HG03066 (cell line): ENCODE data around the gene DOCK7.
"Not testable (repeated sequence)": the region's sequence is repeated elsewhere in the genome, so short reads cannot be mapped to it uniquely, and the experiment has no call there.

Experiments used
- ATAC-seq: cut with Tn5 transposase; IDR thresholded peaks from one replicate; pipeline ENCODE4 v1.9.1; 2021; ENCODE audit warnings: low read depth; ENCODE audit not compliant: unreplicated experiment

DOCK7 gene

GRCh38 chr1:62544570-62544969, 143.6 kb downstream of the DOCK7 start:
- ATAC-seq: no peak

GRCh38 chr1:62541048-62541447, 147.1 kb downstream of the DOCK7 start:
- ATAC-seq: no peak

- no peak for ATAC-seq
Observed at GRCh38 chr1:62539028-62539447, 149.1 kb downstream of the DOCK7 start.

- ATAC-seq: no peak
Observed at GRCh38 chr1:62536865-62537264, 151.3 kb downstream of the DOCK7 start.

GRCh38 chr1:62530516-62531154, 157.6 kb downstream of the DOCK7 start:
- ATAC-seq: no peak

GRCh38 chr1:62529227-62529626, 159.0 kb downstream of the DOCK7 start:
- ATAC-seq: no peak

- ATAC-seq: no peak
Observed at GRCh38 chr1:62528015-62528414, 160.2 kb downstream of the DOCK7 start.

GRCh38 chr1:62527346-62527745, 160.8 kb downstream of the DOCK7 start:
- not testable (repeated sequence) for ATAC-seq

- ATAC-seq: no peak
Observed at GRCh38 chr1:62523860-62524259, 164.3 kb downstream of the DOCK7 start.

- ATAC-seq: no peak
Observed at GRCh38 chr1:62516600-62516999, 171.6 kb downstream of the DOCK7 start.

GRCh38 chr1:62514746-62515423, 173.3 kb downstream of the DOCK7 start:
- ATAC-seq: no peak

- no peak for ATAC-seq
Observed at GRCh38 chr1:62513013-62513412, 175.2 kb downstream of the DOCK7 start.

- no peak for ATAC-seq
Observed at GRCh38 chr1:62509028-62509427, 179.2 kb downstream of the DOCK7 start.

GRCh38 chr1:62508187-62508758, 179.9 kb downstream of the DOCK7 start:
- no peak for ATAC-seq

GRCh38 chr1:62500210-62500609, 188.0 kb downstream of the DOCK7 start:
- no peak for ATAC-seq

GRCh38 chr1:62494137-62494536, 194.0 kb downstream of the DOCK7 start:
- no peak for ATAC-seq

GRCh38 chr1:62493656-62494055, 194.5 kb downstream of the DOCK7 start:
- ATAC-seq: no peak

- no peak for ATAC-seq
Observed at GRCh38 chr1:62492521-62492920, 195.7 kb downstream of the DOCK7 start.

GRCh38 chr1:62487956-62488355, 200.2 kb downstream of the DOCK7 start:
- no peak for ATAC-seq

- no peak for ATAC-seq
Observed at GRCh38 chr1:62484824-62485468, 203.2 kb downstream of the DOCK7 start.

- ATAC-seq: no peak
Observed at GRCh38 chr1:62481681-62482080, 206.5 kb downstream of the DOCK7 start.
